ENCODE measurements around the gene TBPL1.

DNA sequence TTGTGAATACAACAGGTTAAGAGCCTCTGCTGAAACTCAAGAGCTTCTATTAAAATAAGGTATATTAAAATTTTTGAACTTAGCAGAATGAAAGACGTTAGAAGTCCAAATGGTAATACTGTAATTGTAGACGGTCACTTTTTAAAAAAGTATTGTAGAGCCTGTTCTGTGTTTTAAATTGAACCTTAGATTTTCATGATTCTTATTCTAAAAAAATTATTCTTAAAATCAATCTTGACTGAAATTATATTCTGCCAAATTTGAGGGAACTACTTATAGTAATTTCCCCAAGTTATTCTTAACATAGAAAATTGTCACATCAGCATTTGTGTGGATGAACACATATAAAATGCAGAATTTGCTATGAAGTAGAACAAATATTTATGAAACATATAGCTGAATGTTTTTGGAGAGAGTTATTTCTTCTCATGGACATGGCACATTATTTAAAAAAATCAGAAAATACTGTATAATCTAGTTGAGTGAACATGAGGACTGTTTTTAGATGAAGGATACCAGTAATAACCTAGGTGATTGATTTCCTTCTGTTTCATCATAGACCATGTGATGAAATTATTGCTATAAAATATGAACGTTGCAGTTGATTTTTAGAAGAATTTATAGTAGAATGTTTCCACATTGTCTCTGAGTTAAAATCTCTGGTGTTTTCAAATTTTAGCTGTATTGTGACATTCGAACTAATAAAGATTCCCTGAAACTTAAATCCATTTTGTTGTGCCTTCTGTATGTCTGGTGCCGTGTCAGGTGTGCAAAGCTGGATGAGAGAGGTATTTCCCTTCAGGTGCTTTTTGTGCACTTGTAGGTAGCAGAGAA is 2.8 kb downstream of the TBPL1 start:
- TF ChIP-seq EZH2 (IDR thresholded peaks at IDR 0.05; ENCODE audit: insufficient read depth, poor library complexity, severe bottlenecking) (no peak), EZH2phosphoT487 (IDR thresholded peaks at IDR 0.05; ENCODE audit: insufficient read depth, low read depth) (no peak)
